ENCODE measurements around the gene MYO9B.
"Not testable (repeated sequence)": the region's sequence is repeated elsewhere in the genome, so short reads cannot be mapped to it uniquely, and the experiment has no call there.

MYO9B gene

GRCh38 chr19:17121736-17122293 is 46.2 kb downstream of the MYO9B start:
- DNase-seq: no peak

GRCh38 chr19:17123041-17123440 is 47.5 kb downstream of the MYO9B start:
- DNase-seq: no peak

DNA sequence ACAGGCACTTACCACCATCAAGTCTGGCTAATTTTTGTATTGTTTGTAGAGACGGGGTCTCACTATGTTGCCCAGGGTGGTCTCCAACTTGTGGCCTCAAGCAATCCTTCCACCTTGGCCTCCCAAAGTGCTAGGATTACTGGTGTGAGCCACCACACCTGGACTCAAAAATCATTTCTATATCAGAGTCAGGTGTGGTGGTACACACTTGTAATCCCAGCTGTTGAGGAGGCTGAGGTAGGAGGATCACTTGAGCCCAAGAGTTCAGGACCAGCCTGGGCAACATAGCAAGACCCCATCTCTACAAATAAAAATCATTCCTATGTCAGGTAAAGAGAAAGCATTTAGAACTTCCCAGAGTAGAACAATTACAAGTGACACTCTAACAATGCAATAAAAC is 48.4 kb downstream of the MYO9B start:
- DNase-seq: no peak

GRCh38 chr19:17125062-17125727 is 49.6 kb downstream of the MYO9B start:
- no peak for DNase-seq

DNA sequence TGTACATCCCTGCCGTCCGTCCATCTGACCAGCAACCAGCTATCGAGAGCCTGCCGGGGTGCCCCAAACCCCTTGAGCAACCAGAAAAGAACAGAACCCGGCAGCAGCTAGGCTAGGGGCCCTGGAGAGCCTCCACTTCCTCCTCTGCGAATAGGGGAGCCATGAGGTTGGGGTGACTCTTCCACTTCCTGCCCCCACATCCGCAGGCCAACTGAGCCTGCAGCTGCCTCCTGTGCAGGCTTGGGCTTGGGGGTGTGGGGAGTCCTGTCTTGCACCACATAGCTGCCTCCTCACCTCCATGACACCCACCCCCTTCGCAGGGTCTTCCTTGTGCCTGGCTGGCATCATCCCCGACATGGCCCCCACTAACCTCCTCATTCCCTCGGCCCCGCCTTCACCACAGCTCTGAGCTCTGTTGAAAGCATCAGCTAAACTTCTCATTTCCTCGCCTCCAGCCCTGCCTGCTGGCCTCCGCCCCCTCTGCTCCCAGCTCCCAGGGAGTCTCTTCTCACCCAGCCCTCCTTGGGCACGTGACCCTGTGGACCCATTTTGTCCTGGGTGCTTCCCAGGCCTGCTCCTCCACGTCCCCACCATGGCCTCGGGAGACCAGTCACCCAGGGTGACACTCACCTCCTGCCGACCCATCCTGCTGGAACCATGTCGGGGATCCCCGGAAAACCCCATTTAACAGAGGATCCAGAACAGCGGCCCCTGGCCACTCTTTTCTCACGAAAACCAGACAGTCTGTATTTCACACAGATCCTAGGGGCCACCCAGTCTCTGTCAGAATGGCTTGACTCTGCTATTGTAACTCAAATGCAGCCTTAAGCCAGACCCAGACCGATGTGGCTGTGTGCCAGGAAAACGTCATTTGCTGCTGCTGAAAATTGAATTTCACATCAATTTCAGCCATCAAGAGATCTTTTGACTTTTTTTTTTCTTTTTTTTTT is 50.4 kb downstream of the MYO9B start:
- DNase-seq: no peak

- DNase-seq: no peak
Observed at GRCh38 chr19:17127671-17128070, 52.1 kb downstream of the MYO9B start.

DNA sequence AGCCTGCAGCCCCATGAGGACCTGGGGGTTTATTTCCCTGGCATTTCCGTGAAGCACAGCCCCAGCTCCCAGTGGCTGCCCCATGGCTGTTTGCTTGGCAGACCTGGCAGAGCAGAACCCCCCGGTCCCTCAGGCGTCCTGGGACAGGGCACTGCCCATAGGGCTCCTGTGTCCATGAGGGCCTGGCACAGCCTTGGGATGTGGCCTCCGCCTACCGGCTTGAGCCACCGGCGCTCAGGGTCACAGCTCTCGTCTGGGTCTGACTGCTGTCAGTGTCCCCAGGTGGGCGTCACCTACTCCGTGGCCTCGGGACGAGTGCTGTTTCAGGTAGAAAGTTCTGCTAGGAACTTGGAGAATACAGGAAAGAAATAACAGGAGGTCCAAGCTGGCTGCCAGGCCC is 52.8 kb downstream of the MYO9B start:
- no peak for DNase-seq

- no peak for DNase-seq
Observed at GRCh38 chr19:17128820-17129219, 53.2 kb downstream of the MYO9B start.

- DNase-seq: no peak
Observed at GRCh38 chr19:17129377-17129776, 53.8 kb downstream of the MYO9B start.

GRCh38 chr19:17135001-17135853 is 59.6 kb downstream of the MYO9B start:
- DNase-seq: no peak

DNA sequence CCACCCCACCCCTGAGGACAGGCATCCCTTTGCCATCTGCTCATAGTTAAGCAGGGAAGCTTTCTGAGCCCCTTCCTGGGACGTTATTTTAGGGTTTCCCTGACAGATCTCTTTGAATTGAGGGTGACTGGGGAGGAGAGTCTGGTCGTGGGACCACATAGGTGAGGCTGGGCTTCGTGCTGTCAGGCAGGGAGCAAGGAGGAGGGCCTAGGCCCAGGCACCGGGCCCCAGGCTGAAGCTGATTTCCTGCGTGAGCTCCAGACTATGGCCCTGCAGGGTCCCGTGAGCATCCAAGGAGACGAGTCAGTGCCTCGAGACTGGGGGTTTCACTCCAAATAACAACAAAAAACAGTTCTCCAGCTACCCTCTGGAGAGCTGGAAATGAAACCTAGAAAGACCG is 60.4 kb downstream of the MYO9B start:
- no peak for DNase-seq

DNA sequence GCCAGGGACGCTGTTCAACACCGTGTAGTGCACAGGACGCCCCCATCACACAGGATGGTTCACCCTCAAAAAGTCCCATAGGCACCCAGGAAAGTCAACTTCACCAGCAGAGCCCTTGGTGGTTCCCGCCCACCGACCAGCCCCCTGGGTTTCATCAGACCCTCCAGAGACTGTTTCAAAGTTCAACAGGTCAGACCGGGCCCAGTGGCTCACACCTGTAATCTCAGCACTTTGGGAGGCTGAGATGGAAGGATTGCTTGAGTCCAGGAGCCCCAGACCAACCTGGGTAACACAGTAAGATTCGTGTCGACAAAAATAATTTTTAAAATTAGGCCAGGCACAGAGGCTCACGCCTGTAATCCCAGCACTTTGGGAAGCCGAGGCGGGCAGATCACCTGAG is 61.0 kb downstream of the MYO9B start:
- no peak for DNase-seq

DNA sequence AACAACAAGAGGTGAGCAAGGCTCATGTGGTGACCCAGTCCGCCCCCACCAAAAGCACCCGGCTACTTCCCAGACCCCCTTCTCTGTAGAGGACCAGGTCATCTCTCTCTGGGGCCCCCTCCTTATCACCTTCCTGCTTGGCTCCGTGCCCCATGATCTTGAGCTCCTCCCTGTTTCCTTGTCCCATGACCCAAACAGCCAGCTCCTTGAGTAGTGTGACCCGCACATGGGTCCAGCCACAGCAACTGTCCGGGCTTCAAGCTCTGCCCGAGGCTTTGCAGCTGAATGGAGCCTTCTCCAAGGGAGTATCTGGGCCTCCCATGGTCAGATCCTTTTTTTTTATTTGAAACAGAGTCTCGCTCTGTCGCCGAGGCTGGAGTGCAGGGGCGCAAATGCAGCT is 61.8 kb downstream of the MYO9B start:
- no peak for DNase-seq

DNA sequence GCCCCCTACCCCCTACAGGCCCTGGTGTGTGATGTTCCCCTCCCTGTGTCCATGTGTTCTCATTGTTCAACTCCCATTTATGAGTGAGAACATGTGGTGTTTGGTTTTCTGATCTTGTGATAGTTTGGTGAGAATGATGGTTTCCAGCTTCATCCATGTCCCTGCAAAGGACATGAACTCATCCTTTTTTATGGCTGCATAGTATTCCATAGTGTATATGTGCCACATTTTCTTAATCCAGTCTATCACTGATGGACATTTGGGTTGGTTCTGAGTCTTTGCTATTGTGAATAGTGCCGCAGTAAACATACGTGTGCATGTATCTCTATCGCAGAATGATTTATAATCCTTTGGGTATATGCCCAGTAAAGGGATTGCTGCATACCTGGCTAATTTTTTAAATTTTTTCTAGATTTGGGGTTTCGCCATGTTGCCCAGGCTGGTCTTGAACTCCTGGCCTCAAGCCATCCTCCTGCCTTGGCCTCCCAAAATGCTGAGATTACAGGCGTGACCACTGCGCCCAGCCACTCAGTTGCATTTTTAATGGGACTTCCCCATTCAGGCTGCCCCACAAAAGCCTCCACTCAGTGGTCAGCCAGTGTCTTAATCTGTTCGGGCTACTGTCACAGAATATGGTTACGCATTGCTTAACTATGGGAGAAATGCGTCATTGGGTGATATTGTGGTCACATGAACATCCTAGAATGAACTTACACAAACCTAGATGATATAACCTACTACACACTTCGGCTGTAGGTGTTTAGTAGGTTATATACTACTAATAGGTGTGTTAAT is 62.7 kb downstream of the MYO9B start:
- DNase-seq: not testable (repeated sequence)

GRCh38 chr19:17138937-17139598 is 63.5 kb downstream of the MYO9B start:
- no peak for DNase-seq

GRCh38 chr19:17144771-17145170 is 69.2 kb downstream of the MYO9B start:
- DNase-seq: not testable (repeated sequence)

DNA sequence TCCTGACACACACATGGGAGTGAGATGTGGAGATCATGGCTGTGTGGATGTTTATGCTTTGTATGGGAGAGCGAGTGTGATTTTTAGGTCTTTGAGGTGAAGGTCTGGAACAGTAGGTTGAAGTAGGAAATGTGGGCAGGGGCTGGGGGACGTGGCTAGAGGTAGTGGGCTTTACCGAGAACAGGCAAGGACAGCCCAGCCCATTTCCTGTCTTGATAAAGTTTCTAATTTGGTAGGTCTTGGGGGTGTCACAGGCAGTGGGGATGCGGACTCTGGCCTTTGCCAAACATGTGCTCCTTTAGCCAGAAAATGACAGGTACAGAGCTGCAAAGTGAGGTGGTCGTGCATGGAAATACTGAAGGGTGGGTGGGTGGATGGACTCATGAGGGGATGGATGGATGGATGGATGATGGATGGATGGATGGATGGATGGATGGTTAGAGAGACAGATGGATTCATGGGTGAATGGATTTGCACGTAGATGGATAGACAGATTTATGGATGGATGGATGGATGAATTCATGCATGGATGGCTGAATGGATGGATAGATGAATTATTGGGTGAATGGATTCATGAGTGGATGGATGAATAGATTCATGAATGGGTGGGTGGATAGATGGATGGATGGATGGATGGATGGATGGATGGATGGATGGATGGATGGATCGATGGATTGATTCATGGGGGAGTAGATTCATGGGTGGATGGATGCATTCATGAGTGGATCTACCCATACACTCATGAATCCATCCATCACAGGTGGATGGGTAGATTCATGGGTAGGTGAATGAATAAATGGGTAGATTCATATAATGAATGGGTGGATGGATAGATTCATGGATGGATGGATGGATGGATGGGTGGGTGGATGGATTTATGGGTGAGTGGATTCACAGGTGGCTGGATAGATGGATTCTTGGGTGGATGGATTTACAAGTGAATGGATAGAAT is 70.2 kb downstream of the MYO9B start:
- no peak for DNase-seq

DNA sequence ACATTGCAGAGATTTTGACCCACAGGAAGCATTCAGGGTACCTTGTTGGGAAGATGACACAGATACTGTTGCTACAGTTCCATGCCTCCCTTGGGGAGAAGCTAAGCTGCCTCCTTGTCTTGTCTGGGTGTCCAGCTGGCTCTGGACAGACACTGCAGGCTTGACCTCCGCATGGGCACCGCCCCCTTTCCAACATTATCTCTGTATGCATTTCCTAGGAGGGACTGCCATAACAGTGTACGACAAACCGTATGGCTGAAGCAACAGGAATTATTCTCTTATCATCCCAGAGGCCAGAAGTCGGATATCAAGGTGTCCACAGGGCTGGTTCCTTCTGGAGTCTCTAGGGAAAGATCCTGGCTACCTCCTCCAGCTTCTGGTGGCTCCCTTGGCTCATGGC is 72.6 kb downstream of the MYO9B start:
- DNase-seq: no peak

- no peak for DNase-seq
Observed at GRCh38 chr19:17149393-17150135, 74.0 kb downstream of the MYO9B start.

- DNase-seq: no peak
Observed at GRCh38 chr19:17153996-17154395, 78.4 kb downstream of the MYO9B start.
